Liver (tissue), 3 donors: Measurements from ENCODE around the gene GLI3.

Source experiments
- JUND ChIP-seq, 2 donors: IDR thresholded peaks; 2 replicates each; pipeline ENCODE4 v1.6.1; 2016; ENCODE audit warnings: antibody characterized with exemption in 2 of 2
- REST ChIP-seq: IDR thresholded peaks from 2 replicates; pipeline ENCODE4 v1.6.1; 2016; ENCODE audit warnings: antibody characterized with exemption, mild to moderate bottlenecking
- TAF1 ChIP-seq: conservative IDR thresholded peaks from 2 replicates; pipeline ENCODE4 v1.6.1; 2016; ENCODE audit warnings: antibody characterized with exemption, mild to moderate bottlenecking
- YY1 ChIP-seq: IDR thresholded peaks from 2 replicates; pipeline ENCODE4 v1.6.1; 2016; ENCODE audit warnings: antibody characterized with exemption, mild to moderate bottlenecking
- TF ChIP-seq, protein P1 (sequence below): fragments of 150-350 bp; IDR thresholded peaks from 2 replicates; pipeline ENCODE4 v1.5.1; 2017; ENCODE audit warnings: improper control_type of control experiment, low read depth, low read length; ENCODE audit not compliant: missing input control
- TF ChIP-seq, protein P2 (sequence below): IDR thresholded peaks from 2 replicates; pipeline ENCODE4 v1.6.1; 2016; ENCODE audit warnings: antibody characterized with exemption
- donor health status: healthy.
- donor health status: healthy.

- TF ChIP-seq, protein P1, sequence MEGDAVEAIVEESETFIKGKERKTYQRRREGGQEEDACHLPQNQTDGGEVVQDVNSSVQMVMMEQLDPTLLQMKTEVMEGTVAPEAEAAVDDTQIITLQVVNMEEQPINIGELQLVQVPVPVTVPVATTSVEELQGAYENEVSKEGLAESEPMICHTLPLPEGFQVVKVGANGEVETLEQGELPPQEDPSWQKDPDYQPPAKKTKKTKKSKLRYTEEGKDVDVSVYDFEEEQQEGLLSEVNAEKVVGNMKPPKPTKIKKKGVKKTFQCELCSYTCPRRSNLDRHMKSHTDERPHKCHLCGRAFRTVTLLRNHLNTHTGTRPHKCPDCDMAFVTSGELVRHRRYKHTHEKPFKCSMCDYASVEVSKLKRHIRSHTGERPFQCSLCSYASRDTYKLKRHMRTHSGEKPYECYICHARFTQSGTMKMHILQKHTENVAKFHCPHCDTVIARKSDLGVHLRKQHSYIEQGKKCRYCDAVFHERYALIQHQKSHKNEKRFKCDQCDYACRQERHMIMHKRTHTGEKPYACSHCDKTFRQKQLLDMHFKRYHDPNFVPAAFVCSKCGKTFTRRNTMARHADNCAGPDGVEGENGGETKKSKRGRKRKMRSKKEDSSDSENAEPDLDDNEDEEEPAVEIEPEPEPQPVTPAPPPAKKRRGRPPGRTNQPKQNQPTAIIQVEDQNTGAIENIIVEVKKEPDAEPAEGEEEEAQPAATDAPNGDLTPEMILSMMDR = no peak
- TF ChIP-seq YY1 = no peak
- no peak for TF ChIP-seq TAF1
- TF ChIP-seq, protein P2, sequence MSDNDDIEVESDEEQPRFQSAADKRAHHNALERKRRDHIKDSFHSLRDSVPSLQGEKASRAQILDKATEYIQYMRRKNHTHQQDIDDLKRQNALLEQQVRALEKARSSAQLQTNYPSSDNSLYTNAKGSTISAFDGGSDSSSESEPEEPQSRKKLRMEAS = no peak
- no peak for TF ChIP-seq JUND (IDR thresholded peaks at IDR 0.05)
- no peak for TF ChIP-seq REST
Observed at GRCh38 chr7:42161110-42161509, 75.9 kb downstream of the GLI3 start.
